ENCODE results near the gene UQCR10.

The UQCR10 gene

GRCh38 chr22:29722151-29722550 is 45.0 kb upstream of the UQCR10 start:
- in situ Hi-C loops (cut with MboI; ENCODE audit: low sequenced_read_pairs, unreplicated experiment): no loop called here
- TF ChIP-seq CTCF (IDR thresholded peaks at IDR 0.05; ENCODE audit: borderline replicate concordance, control extremely low read depth, extremely low read depth, insufficient read depth, missing control alignments): no peak
- no peak for DNase-seq (ENCODE audit: low spot score)

GRCh38 chr22:29722587-29722986 is 44.6 kb upstream of the UQCR10 start:
- TF ChIP-seq CTCF (IDR thresholded peaks at IDR 0.05; ENCODE audit: borderline replicate concordance, control extremely low read depth, extremely low read depth, insufficient read depth, missing control alignments): no peak
- DNase-seq (ENCODE audit: low spot score): no peak
- in situ Hi-C loops (cut with MboI; ENCODE audit: low sequenced_read_pairs, unreplicated experiment): no loop called here

- TF ChIP-seq CTCF (IDR thresholded peaks at IDR 0.05; ENCODE audit: borderline replicate concordance, control extremely low read depth, extremely low read depth, insufficient read depth, missing control alignments): no peak
- DNase-seq (ENCODE audit: low spot score): no peak
- in situ Hi-C loops (cut with MboI; ENCODE audit: low sequenced_read_pairs, unreplicated experiment): no loop called here
These were observed 43.4 kb upstream of the UQCR10 start for GRCh38 chr22:29723766-29724165.

- no peak for TF ChIP-seq CTCF (IDR thresholded peaks at IDR 0.05; ENCODE audit: borderline replicate concordance, control extremely low read depth, extremely low read depth, insufficient read depth, missing control alignments)
- in situ Hi-C loops (cut with MboI; ENCODE audit: low sequenced_read_pairs, unreplicated experiment): no loop called here
These were observed 42.3 kb upstream of the UQCR10 start for GRCh38 chr22:29724843-29725242.

GRCh38 chr22:29726106-29726505 is 41.1 kb upstream of the UQCR10 start:
- DNase-seq (ENCODE audit: low spot score): no peak
- in situ Hi-C loops (cut with MboI; ENCODE audit: low sequenced_read_pairs, unreplicated experiment): no loop called here
- TF ChIP-seq CTCF (IDR thresholded peaks at IDR 0.05; ENCODE audit: borderline replicate concordance, control extremely low read depth, extremely low read depth, insufficient read depth, missing control alignments): no peak

More at GRCh38 chr22:29724843-29725242, 42.3 kb upstream of the UQCR10 start:
- DNase-seq (ENCODE audit: low spot score): no peak

GRCh38 chr22:29726512-29727130 is 40.5 kb upstream of the UQCR10 start:
- in situ Hi-C loops (cut with MboI; ENCODE audit: low sequenced_read_pairs, unreplicated experiment): no loop called here

More at GRCh38 chr22:29726512-29727130, 40.5 kb upstream of the UQCR10 start:
- no peak for TF ChIP-seq CTCF (IDR thresholded peaks at IDR 0.05; ENCODE audit: borderline replicate concordance, control extremely low read depth, extremely low read depth, insufficient read depth, missing control alignments)
- DNase-seq (ENCODE audit: low spot score): no peak

Measured in GM13976 (cell line).